ENCODE data around the gene PGAP1. TPM values are rescaled to one million over a fixed set of nuclear protein-coding genes. Genes with fewer than 3 reads are reported as not detected.

The PGAP1 gene
- polyA plus RNA-seq, 3 donors, result 0.10 to 0.81 (median 0.33) TPM

GRCh38 chr2:196962325-196962724 is 35.8 kb upstream of the PGAP1 start:
- Mint-ChIP-seq H3K27ac (no peak overlapping the region), H3K27me3 (ENCODE audit: low read depth in 3 of 3) (no peaks in the 10 kb centered on the region), H3K4me3 (no peak overlapping the region), H3K9me3 (peaks cover 0 to 5% (median 4%) of the 10 kb centered on the region in 7 donors), H3K4me1 (peaks cover 16% of the 10 kb centered on the region), H3K36me3 (peaks cover 0 to 4% of the 10 kb centered on the region in 2 donors)
- Histone ChIP-seq H3K36me3 (replicated peaks in 1 of 2; ENCODE audit: control insufficient read depth in 1 of 2, insufficient read depth in 2 of 2, low read length in 2 of 2) (no peaks in the 10 kb centered on the region), H3K79me2 (ENCODE audit: insufficient read depth, low read length) (no peaks in the 10 kb centered on the region), H3K4me2 (replicated peaks; ENCODE audit: extremely low read depth, low read length, poor library complexity, severe bottlenecking) (no peak overlapping the region), H3K9ac (ENCODE audit: insufficient read depth, low read length, poor library complexity, severe bottlenecking) (no peak overlapping the region), H3K4me1 (ENCODE audit: control insufficient read depth in 1 of 2, insufficient read depth in 2 of 2, low read length in 2 of 2) (peaks cover 6 to 7% of the 10 kb centered on the region in 2 donors), H3K27ac (ENCODE audit: low read depth in 1 of 2, low read length in 2 of 2) (no peak overlapping the region), H3K9me3 (replicated peaks in 1 of 2; ENCODE audit: control insufficient read depth in 1 of 2, insufficient read depth in 1 of 2, low read length in 2 of 2) (peaks cover 0 to 2% of the 10 kb centered on the region in 2 donors), H2AFZ (ENCODE audit: insufficient read depth, low read depth, low read length, poor library complexity, severe bottlenecking) (no peak overlapping the region), H3K27me3 (ENCODE audit: control insufficient read depth in 2 of 2, insufficient read depth in 2 of 2, low read length in 2 of 2) (no peaks in the 10 kb centered on the region), H3K4me3 (replicated peaks in 1 of 3; ENCODE audit: low read depth in 2 of 3, low read length in 3 of 3) (no peak overlapping the region), H4K20me1 (ENCODE audit: insufficient read depth, low read length) (no peaks in the 10 kb centered on the region)
- no CpG with 5 or more reads among the region's 2 CpGs for WGBS (ENCODE audit: insufficient coverage)
- intact Hi-C loops (cut with micrococcal nuclease), result no loop called here
- DNase-seq, result no peak
- no peak for TF ChIP-seq CTCF (IDR thresholded peaks at IDR 0.05)

GRCh38 chr2:196961889-196962288 is 35.4 kb upstream of the PGAP1 start:
- Histone ChIP-seq H3K4me1 (ENCODE audit: control insufficient read depth in 1 of 2, insufficient read depth in 2 of 2, low read length in 2 of 2) (peaks cover 6 to 7% of the 10 kb centered on the region in 2 donors), H3K4me3 (replicated peaks in 1 of 3; ENCODE audit: low read depth in 2 of 3, low read length in 3 of 3) (no peak overlapping the region), H3K36me3 (replicated peaks in 1 of 2; ENCODE audit: control insufficient read depth in 1 of 2, insufficient read depth in 2 of 2, low read length in 2 of 2) (no peaks in the 10 kb centered on the region), H3K9ac (ENCODE audit: insufficient read depth, low read length, poor library complexity, severe bottlenecking) (no peak overlapping the region), H3K79me2 (ENCODE audit: insufficient read depth, low read length) (no peaks in the 10 kb centered on the region), H4K20me1 (ENCODE audit: insufficient read depth, low read length) (no peaks in the 10 kb centered on the region), H3K27ac (ENCODE audit: low read depth in 1 of 2, low read length in 2 of 2) (no peak overlapping the region), H3K27me3 (ENCODE audit: control insufficient read depth in 2 of 2, insufficient read depth in 2 of 2, low read length in 2 of 2) (no peaks in the 10 kb centered on the region), H3K4me2 (replicated peaks; ENCODE audit: extremely low read depth, low read length, poor library complexity, severe bottlenecking) (no peak overlapping the region), H3K9me3 (replicated peaks in 1 of 2; ENCODE audit: control insufficient read depth in 1 of 2, insufficient read depth in 1 of 2, low read length in 2 of 2) (peaks cover 0 to 2% of the 10 kb centered on the region in 2 donors), H2AFZ (ENCODE audit: insufficient read depth, low read depth, low read length, poor library complexity, severe bottlenecking) (no peak overlapping the region)
- no peak for TF ChIP-seq CTCF (IDR thresholded peaks at IDR 0.05)
- H3K27ac Mint-ChIP-seq, result no peak overlapping the region
- intact Hi-C loops (cut with micrococcal nuclease), result no loop called here
- DNase-seq, result no peak
- H3K4me1 Mint-ChIP-seq, result peaks cover 16% of the 10 kb centered on the region
- H3K36me3 Mint-ChIP-seq, result peaks cover 0 to 4% of the 10 kb centered on the region in 2 donors
- no peaks in the 10 kb centered on the region for H3K27me3 Mint-ChIP-seq (ENCODE audit: low read depth in 3 of 3)
- H3K4me3 Mint-ChIP-seq, result no peak overlapping the region
- peaks cover 0 to 5% (median 4%) of the 10 kb centered on the region in 7 donors for H3K9me3 Mint-ChIP-seq
